ENCODE results near the gene DIP2A.
A peak's percentile ranks its signal among the peaks of the same experiment; 100 is the strongest.

The DIP2A gene

DNA sequence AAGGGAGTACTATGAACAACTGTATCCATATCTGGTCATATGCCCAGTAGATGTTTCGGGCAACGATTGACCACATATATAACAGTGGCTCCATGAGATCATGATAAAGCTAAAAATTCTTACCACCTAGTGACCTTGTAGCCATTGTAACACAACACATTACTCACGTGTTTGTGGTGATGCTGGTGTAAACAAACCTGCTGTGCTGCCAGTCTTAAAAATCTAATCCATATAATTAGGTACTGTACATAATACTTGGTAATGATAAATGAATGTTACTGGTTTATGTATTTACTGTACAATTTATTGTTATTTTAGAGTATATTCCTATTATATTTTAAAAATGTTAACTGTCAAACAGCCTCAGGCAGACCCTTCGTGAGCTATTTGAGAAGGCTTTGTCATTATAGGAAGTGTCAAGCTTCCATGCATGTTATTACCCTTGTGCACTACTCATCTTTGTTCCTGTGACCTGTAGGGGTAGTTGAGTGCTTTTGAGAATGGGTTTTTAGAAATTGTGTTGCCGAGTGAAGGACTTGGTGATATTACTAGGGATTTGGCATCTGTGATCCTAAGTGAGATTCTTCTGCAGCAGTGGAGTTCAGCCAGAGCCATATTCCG, 23.6 kb downstream of the DIP2A start:
- no peak for DNase-seq

DNA sequence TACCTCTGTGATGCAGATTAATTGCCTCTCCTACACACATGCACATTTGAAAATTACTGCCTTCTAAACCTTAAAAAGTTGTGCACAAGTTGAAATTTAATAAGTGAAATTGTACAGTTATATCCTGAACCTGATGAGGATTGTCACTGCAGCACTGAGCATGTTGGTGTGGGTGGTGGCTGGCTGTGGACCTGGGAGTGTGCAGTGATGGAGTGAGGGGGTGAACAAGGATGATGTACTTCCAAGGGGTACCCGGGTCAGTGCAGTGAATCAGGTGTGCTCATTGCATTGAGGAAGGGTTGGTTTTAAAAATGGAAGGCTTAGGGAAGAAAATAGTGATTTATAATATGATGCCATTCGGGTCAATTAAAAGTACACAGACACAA, 24.1 kb downstream of the DIP2A start:
- DNase-seq = no peak

DNA sequence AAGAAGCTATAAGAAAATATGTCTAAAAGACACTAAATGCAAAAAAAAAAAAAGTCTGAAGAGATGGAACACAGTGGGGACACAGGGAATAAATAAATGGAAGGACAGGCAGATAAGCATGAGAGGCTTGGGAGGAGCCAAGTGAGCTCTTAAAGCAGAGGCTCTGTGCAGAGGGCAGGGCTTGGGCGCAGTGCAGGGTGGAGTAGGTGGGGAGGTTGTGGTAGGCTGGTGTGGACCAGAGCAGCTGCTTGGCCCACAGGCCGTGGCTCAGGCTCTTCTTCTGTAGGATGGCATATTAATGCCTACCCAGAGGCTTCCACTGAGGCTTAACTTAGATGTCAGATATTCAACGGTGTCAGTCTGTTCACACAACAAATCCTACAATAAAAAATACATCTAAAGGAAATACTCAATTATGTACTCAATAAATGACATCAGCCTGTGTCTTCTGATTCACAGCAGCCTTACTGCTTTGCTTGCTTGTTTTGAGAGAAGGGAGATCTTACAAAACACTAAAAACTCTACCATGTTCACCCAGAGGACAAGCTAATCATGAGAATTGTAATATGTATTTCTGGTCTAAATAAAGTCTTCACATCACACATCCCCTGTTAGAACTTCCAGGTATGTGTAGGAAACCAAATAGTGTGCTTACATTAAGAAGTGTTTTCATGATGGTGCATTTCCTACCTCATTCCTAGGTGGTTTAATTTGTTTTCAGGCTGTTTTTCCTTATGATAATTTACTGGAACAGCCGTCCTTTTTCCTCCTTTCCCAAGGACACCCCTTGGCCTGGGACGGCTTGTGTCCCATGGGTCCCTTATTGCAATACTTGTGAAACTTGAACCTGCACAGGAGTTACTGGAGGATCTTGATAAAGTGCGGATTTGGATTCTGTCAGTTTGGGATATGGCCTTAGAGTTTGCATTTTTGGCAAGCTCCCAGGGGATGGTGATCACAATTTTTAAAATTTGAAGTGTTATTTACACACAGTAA, 24.9 kb downstream of the DIP2A start:
- no peak for DNase-seq

DNA sequence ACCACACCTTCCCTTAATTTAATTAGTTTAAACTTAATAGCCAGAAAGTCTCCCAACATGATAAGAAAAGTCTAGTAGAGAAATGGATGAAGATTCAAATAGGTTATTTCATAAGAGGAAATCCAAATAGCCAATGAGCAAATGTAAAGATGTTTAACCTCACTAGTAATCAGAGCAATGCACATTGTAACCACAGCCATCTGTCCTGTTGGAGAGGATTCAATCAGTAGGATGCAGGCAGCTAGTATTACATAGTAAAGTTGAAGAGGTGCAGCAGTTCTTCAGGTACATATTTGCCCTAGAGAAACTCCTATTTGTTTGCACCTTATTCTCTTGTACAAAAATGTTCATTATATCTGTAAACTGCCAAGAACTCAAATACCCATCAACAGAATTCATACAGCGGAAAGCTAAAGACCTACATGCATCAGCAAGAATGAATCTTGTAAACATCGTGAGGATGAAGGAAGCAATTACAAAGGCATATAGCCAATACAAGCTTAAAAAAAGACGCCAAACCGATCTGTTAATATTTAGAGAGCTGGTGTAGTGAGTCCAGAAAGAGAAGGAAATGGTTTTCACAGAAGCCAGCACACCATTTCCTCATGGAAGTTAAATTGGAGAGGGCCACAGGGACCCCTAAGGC, 27.9 kb downstream of the DIP2A start:
- DNase-seq = no peak

DNA sequence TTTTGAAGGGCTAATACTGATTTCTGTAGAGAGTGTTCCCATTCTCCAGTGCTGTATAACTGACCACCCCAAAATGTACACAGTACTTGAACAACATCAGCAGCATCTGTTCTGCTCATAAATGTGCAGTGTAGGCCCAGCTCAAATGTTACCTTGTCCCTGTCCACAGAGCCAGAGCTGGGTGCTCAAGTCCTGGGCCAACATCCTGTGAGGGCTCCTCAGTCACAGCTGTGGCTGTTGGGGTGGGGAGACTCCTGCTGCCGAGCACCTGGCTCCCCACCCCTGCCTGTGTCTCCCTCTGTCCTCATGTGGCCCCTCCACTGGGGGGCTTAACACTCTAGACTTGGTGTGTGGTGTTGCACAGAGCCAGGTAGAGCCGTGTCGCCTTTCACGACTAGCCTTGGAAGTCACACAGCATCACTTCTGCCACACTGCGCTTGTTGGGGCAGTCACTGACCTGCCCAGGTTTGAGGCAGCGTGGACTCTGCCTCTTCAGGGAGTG, 30.5 kb downstream of the DIP2A start:
- DNase-seq = no peak

DNA sequence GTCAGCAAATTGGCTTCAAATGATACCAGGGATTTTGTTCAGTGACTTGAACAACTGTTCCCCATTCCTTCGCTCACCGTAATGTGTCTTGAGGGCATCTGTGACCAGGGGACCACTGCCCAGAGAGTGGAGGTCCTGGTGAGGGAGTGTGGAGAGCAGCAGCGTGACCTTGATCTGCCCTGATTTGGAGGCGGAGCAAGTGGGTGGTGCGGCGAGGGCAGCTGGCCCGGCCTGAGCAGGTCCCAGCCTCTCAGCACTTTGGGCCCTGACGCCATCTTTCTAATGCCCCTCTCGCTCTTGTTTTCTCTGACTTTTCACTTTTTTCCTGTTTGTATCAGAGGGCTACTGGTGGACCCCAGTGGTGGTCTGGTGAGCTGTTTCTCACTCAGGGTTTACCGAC, 31.1 kb downstream of the DIP2A start:
- DNase-seq = no peak

DNA sequence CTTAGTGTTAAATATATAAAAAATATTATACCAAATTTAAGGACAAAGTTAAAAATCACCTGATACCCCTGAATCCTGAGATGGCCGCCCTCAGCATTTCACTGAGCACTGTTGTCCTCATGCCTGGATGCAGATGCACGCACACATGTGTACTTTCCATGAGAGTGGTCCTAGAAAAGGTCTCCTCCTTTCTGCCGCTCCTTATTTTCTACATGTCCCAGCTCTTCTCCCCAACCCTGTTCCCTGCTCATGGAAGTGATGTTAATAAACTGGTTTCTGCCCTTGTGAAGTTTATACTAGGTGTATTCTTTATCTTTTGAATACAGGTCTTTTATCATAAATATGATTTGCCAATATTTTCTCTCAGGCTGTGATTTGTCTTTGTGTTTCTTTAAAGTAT, 32.9 kb downstream of the DIP2A start:
- no peak for DNase-seq

DNA sequence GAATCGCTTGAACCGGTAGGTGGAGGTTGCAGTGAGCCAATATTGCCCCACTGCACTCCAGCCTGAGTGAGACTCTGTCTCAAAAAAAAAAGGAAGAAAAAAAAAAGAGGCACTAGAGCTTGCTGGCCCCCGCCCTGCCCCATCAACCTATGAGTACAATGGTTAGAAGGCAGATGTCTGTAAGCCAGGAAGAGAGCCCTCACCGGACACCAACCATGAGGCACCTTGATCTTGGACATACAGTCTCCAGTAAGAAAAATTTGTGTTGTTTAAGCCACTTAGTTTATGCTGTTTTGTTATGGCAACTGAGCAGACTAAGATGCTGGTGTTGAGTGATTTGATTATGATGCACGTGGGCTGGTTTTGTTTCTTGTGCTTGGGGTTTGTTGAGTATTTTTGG, 34.2 kb downstream of the DIP2A start:
- no peak for DNase-seq

DNA sequence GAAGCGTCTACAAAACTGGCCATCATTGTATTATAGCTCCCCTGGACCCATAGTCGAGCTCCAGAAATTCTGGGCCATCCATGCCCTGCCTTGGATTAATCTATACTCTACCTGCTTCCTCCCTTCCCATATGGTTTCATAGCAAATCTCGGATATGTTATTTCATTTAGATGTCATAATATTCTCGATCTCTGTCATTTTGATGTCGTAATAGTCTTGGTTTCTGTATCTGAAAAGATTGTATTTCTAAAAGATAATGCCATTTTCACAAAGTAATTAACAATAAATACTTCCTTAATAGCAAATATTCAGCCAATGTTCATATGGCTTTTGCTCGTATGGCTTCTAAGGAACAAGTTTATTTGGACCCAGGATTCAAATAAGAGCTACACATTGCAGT, 35.1 kb downstream of the DIP2A start:
- no peak for DNase-seq

DNA sequence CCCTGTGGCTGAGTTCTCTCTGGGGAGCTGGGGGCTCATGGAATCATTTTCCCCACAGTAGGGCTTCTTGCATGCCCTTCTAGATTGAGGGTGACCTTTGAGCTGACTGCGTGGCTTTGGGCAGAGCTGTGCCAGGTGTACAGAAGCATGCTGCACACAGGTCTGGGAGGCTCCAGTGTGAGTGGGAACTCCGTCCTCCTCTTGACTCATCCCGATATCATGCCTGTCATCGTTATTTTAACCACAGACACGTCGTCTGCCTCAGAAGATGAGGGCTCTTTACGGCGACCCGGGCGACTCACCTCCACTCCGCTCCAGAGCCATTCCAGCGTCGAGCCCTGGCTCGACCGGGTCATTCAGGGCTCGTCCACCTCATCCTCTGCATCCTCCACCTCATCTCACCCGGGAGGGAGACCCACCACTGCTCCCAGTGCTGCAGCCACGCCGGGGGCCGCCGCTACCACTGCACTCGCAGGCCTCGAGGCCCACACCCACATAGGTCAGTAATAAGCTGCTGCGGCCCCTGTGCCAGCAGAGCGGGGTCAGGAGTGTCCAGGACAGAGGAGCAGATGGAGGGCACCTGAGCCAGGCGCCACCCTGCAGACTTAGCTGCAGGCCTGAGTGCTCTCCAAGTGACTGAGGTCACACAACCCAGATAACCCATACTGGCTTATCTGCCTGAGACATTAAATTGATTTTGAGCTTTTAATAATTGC, 39.8 kb downstream of the DIP2A start:
- DNase-seq = no peak

DNA sequence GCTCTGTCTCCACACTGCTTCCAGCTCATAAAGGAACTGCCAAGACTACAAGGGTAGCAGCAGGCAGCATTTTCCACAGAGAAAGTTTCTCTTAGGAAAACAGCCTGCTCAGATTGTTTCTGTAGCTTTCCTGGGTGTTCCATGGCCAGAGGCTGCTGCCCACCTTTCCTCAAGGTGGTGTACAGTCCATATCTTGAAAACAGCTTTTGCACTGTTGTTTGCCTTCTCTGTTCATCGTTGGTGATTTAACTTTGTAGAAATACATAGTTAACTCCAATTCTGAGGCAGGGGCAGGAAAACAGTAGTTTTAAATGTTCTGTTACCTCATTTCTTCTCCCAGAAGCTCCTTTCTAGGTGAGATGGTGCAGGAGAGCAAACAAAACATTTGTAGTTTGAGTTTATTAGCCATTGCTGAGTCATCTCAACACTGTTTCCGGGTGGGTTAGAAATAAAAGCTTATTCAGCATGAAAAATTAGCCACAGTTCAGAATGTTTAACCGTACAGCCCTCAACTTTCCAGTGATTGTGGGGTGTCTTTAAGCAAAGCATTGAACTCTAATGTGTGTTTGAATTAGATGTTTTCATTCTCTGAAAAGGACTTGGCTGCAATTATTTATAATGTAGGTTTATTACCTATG, 41.7 kb downstream of the DIP2A start:
- no peak for DNase-seq

DNA sequence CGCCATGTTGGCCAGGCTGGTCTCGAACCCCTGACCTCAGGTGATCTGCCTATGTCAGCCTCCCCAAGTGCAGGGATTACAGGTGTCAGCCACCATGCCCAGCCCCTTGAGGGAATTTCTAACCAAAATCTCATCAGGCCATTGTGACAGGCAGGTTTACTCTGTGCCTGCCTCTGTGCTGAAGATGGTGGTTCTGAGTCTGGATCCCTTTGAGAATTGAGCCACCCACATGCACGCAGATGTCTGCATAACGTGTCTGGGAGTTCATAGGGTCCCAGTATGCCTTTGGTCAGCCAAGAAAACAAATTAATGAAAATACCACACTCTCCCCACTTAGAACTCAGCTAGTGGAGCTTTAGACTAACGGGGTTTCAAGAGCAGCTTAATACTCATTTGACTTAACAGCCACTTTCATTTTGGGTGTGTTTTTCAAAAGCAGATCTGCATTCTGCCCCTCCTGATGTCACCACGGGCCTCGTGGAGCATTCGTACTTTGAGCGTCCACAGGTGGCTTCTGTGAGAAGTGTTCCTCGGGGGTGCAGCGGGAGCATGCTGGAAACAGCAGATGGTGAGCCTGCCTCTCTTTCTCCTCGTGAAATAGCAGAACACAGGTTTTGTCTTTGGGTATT, 45.3 kb downstream of the DIP2A start:
- no peak for DNase-seq

DNA sequence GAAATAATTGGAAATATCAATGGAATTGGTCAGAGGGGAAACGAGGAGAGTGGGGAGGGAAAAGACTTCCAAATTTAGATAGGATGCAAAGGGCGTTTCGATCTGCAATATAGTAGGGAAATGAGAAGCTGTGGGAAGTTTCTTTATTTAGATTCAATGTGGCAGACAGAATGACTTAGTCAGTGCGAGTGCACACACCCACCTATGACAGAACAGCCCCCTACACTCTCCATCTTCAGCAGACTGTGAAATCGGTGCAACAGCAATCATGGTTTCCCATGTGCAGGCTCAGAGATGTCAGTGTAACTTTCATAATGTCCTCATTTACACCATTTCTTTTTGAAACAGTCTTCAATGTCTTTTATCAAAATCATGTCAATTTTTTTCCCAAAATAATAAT, 46.0 kb downstream of the DIP2A start:
- peak in 13 of 56 donors; percentile 8 to 57 (median 27) for DNase-seq

DNA sequence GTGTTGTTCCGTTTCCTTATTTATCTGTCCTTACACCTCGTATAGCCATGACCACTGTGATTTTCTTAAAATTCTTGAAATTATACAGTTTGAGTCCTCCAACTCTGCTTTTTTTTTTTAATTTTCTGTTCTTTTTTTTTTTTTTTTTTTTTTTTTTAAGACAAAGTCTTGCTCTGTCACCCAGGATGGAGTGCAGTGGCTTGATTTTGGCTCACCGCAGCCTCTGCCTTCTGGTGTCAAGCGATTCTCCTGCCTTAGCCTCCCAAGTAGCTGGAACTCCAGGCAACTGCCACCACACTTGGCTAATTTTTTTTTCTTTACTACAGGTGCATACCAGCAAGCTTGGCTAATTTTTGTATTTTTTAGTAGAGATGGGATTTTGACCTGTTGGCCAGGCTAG, 48.9 kb downstream of the DIP2A start:
- no peak for DNase-seq

DNA sequence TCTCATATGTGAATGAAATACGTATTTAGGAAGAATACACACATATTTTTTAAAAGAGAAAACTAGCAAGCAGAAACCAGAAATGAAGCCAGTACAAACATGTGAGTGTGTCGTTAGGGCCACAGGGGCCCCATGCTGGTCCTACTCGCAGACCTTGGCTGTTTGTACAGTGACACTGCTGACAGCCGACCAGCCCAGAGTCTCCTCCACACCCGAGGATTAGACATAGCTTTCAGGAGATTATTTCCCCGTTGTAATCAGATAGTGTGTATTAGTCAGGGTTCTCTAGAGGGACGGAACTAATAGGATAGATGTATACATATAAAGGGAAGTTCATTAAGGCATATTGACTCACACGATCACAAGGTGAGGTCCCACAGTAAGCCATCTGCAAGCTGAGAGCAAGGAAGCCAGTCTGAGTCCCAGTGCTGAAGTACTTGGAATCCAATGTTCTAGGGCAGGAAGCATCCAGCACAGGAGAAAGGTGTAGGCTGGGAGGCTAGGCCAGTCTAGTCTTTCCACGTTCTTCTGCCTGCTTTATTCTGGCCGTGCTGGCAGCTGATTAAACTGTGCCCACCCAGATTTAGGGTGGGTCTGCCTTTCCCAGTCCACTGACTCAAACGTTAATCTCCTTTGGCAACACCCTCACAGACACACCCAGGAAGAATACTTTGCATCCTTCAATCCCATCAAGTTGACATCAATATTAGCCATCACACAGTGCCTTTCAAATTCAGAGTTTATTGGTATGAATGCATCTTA, 51.2 kb downstream of the DIP2A start:
- DNase-seq = no peak

DNA sequence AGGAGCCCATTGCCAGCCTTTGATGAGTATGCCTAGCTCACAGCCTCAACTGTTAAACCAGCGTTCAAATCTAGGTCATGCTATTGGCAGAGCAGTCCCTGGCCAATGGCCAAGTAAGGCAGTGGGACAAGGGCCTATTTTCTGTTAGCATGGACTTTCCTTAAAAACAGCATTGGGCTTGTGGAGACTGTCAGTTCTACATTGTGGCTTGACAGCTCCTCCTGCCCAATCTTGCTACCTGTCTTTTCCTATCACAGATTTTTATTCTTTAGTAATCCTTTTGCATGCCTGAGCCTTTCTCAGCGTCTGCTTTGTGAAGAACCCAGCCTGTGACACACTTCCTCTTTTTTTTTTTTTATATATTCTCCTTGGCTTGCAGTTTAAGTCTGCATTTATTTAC, 56.4 kb downstream of the DIP2A start:
- DNase-seq = peak in 40 of 56 donors; percentile 3 to 78 (median 33)

DNA sequence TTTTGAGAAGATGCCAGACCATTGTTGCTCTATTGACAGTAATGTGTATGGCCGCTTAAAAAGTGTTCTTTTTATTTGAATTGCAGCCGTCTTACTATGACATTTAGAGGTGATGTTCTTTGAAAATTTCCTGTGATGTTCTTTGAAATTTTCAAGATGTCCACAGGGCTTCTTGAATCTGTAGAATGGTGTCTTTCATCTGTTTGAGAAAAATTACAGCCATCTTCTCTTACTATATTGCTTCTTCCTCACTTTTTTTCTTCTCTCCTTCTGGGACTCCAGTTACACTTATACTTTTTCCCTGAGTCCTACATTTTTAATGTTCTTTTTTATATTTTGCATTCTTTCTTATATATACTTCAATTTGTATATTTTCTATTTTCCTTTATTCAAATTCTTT, 57.4 kb downstream of the DIP2A start:
- no peak for DNase-seq

DNA sequence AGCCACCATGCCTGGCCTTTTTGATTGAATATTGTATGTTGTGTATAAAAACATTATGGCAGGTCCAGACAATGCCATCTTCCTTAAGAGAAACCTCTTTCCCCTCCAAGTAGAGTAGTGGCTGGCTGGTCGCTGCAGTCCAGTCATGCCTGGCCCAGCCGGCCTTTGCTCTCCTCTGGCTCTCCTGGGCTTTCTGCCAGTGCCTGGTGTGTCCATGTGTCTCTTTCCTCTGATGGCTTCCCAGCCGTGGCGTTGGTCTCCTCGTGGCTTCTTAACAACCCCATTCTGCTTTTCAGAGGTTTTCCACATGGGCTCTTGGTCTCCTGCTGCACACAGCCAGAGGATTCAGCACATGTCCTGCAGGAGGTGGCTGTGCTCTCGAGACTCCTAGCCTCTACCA, 58.7 kb downstream of the DIP2A start:
- DNase-seq = peak in 38 of 56 donors; percentile 3 to 69 (median 28)

DNA sequence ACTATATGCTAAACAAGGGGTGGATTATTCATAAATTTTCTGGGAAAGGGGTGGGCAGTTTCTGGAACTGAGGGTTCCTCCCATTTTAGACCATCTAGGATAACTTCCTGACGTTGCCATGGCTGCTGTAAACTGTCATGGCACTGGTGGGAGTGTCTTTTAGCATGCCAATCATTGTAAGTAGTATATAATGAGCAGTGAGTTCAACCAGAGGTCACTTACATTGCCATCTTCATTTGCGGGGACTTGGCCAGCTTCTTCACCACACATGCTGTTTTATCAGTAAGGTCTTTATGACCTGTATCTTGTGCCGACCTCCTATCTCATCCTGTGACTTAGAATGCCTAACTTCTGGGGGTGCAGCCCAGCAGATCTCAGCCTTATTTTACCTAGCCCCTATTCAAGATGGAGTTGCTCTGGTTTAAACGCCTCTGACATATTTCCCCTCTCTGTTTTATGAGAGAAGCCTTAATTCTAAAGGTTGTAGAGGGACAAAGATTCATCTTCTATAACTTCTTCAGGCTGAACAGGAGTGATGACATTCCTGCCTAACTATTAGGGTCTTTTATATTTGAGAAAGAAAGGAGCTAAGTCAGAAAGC, 60.4 kb downstream of the DIP2A start:
- no peak for DNase-seq

Measured in nucleus accumbens (tissue), 56 donors.